AG04449 (cell line): ENCODE results near the gene ATM.

ENCODE experiments used
- CTCF ChIA-PET: fragments of 350-600 bp; formaldehyde crosslinking; extraction: SDS; loops from one replicate; lab custom pipeline; 2021; ENCODE audit warnings: antibody characterized with exemption; lab: Yijun Ruan, JAX
- POLR2A ChIA-PET: fragments of 400-600, 350-600 bp; formaldehyde crosslinking; extraction: SDS; loops from one replicate; lab custom pipeline; 2020; ENCODE audit warnings: antibody characterized with exemption, inconsistent platforms; lab: Yijun Ruan, JAX
- DNase-seq: peaks from one replicate; pipeline ENCODE4 v3.0.0-alpha.2; 2010; ENCODE audit warnings: low read depth, low spot score
- H3K4me3 ChIP-seq: 2 replicates; pipeline ENCODE4 v1.5.1; 2011; ENCODE audit warnings: low read depth, mild to moderate bottlenecking, control low read depth, low read length
- CTCF ChIP-seq: IDR thresholded peaks from one replicate; pipeline ENCODE4 v1.5.1; 2011; ENCODE audit warnings: mild to moderate bottlenecking, moderate library complexity, low read length, control low read depth, inconsistent platforms; ENCODE audit not compliant: insufficient read depth; ENCODE audit errors: missing control alignments

ATM gene

GRCh38 chr11:108224366-108224765, 1.5 kb downstream of the ATM start:
- TF ChIP-seq CTCF, result no peak
- peak overlapping the region; percentile 90 for H3K4me3 ChIP-seq
- DNase-seq, result no peak
- POLR2A ChIA-PET, result no interaction called here
- CTCF ChIA-PET, result interaction anchor here (1.5 kb wide), 1 partner anchor 423 kb away, joined by 13 read pairs; no protein-coding TSS in a partner anchor

GRCh38 chr11:108224911-108225786, 2.3 kb downstream of the ATM start:
- H3K4me3 ChIP-seq, result no peak overlapping the region; the same call in 1 of the 2 replicates
- no peak for TF ChIP-seq CTCF
- ChIA-PET POLR2A (no interaction called here), CTCF (interaction anchor here (0.8 kb wide), 1 partner anchor 14 kb away, joined by 3 read pairs; no protein-coding TSS in a partner anchor)
- DNase-seq, result no peak

GRCh38 chr11:108226036-108226435, 3.2 kb downstream of the ATM start:
- ChIA-PET CTCF (interaction anchor here (0.8 kb wide), 1 partner anchor 13 kb away, joined by 3 read pairs; no protein-coding TSS in a partner anchor), POLR2A (no interaction called here)
- TF ChIP-seq CTCF, result no peak
- no peak overlapping the region for H3K4me3 ChIP-seq
- DNase-seq, result no peak

- H3K4me3 ChIP-seq, result no peak overlapping the region
- ChIA-PET POLR2A (no interaction called here), CTCF (no interaction called here)
- no peak for TF ChIP-seq CTCF
- DNase-seq, result no peak
These were observed 5.4 kb downstream of the ATM start for GRCh38 chr11:108228251-108228650.

- H3K4me3 ChIP-seq, result no peak overlapping the region
- POLR2A ChIA-PET, result no interaction called here
- CTCF ChIA-PET, result interaction anchor here (0.7 kb wide), 1 partner anchor 10 kb away, joined by 3 read pairs; the partner anchor contains the start of gene ATM
- no peak for DNase-seq
- no peak for TF ChIP-seq CTCF
These were observed 10.5 kb downstream of the ATM start for GRCh38 chr11:108233277-108233945.

- no peak overlapping the region for H3K4me3 ChIP-seq
- ChIA-PET POLR2A (no interaction called here), CTCF (no interaction called here)
- TF ChIP-seq CTCF, result no peak
- DNase-seq, result no peak
These were observed 12.3 kb downstream of the ATM start for GRCh38 chr11:108235192-108235591.
